ENCODE results near the gene MINAR2. TPM values are rescaled to one million over a fixed set of nuclear protein-coding genes. Genes with fewer than 3 reads are reported as not detected.

The MINAR2 gene
- total and polyA plus RNA-seq, 2 donors (not counting 1 experiment from before 2014, with no cell fraction given), result not detected

DNA sequence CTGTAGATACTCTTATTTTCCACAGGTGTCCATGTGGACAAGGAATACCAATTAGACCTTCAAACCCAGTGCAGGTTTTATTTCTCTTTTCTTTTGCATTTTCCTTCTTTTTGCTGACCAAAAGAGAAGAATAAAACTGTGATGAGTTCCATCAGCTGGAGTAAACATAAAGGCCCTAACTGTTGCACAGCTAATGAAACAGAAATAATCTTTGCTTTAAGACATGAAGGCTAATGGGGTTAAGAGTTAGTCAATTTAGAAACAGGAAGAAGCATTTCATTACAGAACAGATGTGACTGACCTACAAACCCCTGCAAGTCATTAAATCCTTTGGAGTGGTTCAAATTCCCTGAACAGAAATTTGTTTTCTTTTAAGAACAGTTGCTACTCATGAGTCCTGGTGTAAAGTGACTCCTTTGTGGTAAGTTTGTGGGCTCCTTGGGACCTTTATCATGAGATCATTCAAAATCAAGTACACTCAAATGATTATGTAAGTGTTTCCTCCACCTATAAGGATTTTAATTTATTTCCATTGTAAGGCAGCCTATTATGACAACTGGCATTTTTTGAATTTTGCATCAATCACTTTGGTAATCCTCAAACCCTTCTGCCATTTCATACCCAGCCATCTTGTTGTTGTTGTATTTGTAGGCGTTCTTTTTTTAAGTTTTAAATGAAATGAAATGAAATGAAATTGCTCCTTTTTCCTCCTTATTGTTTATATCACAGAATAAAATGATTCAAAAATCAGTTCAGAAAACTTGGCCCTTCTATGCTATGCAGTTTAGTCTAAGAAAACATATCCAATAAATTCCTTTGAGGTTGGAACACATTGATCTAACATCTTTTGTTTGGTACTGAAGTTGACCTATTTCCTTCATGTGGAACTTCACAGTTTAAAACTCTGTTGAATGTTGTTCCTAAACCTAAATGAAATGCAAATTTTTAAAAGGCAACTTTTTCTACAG is 1.3 kb downstream of the MINAR2 start:
- no peaks in the 10 kb centered on the region for H3K9me3 ChIP-seq (ENCODE audit: control extremely low read depth in 1 of 3, control insufficient read depth in 2 of 3, insufficient read depth in 1 of 3, low read length in 2 of 3)
- H3K9me3 Mint-ChIP-seq (ENCODE audit: insufficient read depth), result no peaks in the 10 kb centered on the region
- intact Hi-C loops (cut with micrococcal nuclease), result no loop called here
- POLR2A ChIA-PET, result no interaction called here
- CTCF ChIA-PET, result interaction anchor here (1.2 kb wide), 1 partner anchor 19 kb away, joined by 3 read pairs; no protein-coding TSS in a partner anchor
- H3K9ac ChIP-seq (ENCODE audit: low read length), result no peak overlapping the region
- H4K20me1 ChIP-seq (ENCODE audit: control insufficient read depth, insufficient read depth, low read length, poor library complexity, severe bottlenecking), result no peaks in the 10 kb centered on the region
- no CpG with 5 or more reads among the region's 1 CpG for WGBS (ENCODE audit: insufficient coverage)
- H3K4me2 ChIP-seq (replicated peaks; ENCODE audit: low read depth, low read length, poor library complexity, severe bottlenecking), result no peak overlapping the region
- no peak overlapping the region for H3K27ac ChIP-seq (ENCODE audit: low read length in 2 of 2)
- H3K36me3 ChIP-seq (replicated peaks in 1 of 2; ENCODE audit: control extremely low read depth in 1 of 2, control insufficient read depth in 1 of 2, extremely low read depth in 1 of 2, insufficient read depth in 2 of 2, low read length in 1 of 2), result no peaks in the 10 kb centered on the region
- no peaks in the 10 kb centered on the region for H3K4me1 ChIP-seq (ENCODE audit: control insufficient read depth in 2 of 2, insufficient read depth in 2 of 2, low read length in 2 of 2)
- TF ChIP-seq, protein P1, sequence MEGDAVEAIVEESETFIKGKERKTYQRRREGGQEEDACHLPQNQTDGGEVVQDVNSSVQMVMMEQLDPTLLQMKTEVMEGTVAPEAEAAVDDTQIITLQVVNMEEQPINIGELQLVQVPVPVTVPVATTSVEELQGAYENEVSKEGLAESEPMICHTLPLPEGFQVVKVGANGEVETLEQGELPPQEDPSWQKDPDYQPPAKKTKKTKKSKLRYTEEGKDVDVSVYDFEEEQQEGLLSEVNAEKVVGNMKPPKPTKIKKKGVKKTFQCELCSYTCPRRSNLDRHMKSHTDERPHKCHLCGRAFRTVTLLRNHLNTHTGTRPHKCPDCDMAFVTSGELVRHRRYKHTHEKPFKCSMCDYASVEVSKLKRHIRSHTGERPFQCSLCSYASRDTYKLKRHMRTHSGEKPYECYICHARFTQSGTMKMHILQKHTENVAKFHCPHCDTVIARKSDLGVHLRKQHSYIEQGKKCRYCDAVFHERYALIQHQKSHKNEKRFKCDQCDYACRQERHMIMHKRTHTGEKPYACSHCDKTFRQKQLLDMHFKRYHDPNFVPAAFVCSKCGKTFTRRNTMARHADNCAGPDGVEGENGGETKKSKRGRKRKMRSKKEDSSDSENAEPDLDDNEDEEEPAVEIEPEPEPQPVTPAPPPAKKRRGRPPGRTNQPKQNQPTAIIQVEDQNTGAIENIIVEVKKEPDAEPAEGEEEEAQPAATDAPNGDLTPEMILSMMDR (IDR thresholded peaks at IDR 0.05), result no peak
- no peak for TF ChIP-seq EZH2 (IDR thresholded peaks at IDR 0.05; ENCODE audit: borderline replicate concordance, insufficient read depth, low read depth, low read length, poor library complexity, severe bottlenecking)
- no peak overlapping the region for H3K4me3 ChIP-seq (ENCODE audit: control extremely low read depth in 1 of 5, extremely low read depth in 1 of 5, insufficient read depth in 1 of 5, low read depth in 2 of 5, low read length in 4 of 5)
- H3K27ac Mint-ChIP-seq, result no peak overlapping the region
- no peaks in the 10 kb centered on the region for H3K4me1 Mint-ChIP-seq
- H3K27me3 ChIP-seq (replicated peaks in 1 of 4; ENCODE audit: control extremely low read depth in 1 of 4, control insufficient read depth in 3 of 4, insufficient read depth in 4 of 4, low read length in 3 of 4), result no peaks in the 10 kb centered on the region
- H2AFZ ChIP-seq (ENCODE audit: insufficient read depth, low read depth, low read length, poor library complexity, severe bottlenecking), result no peak overlapping the region
- no peaks in the 10 kb centered on the region for H3K79me2 ChIP-seq (ENCODE audit: control insufficient read depth, insufficient read depth, low read length)
- ATAC-seq (ENCODE audit: low read depth) (no peak), DNase-seq (no peak)
- no peak overlapping the region for H3K4me3 Mint-ChIP-seq
- H3K27me3 Mint-ChIP-seq, result no peaks in the 10 kb centered on the region
